Tibial nerve (tissue), 4 donors: ENCODE measurements around the gene SRXN1. TPM values are rescaled to one million over a fixed set of nuclear protein-coding genes. Genes with fewer than 3 reads are reported as not detected.

Experiments
- DNase-seq, 2 donors: peaks; one replicate each; pipeline ENCODE4 v3.0.0-alpha.2; 2019; ENCODE audit warnings: low spot score in 2 of 2
- H3K27ac ChIP-seq, 4 donors: fragments of 200-600 bp; sonication (generic) in 3 of 4; one replicate each; pipeline ENCODE4 v1.5.1; 2017 to 2019; ENCODE audit warnings: mild to moderate bottlenecking in 1 of 4
- H3K27me3 ChIP-seq, 2 donors: fragments of 200-600 bp; sonication (generic) in 1 of 2; one replicate each; pipeline versions ENCODE4 v1.5.1 to v1.6.0; 2017 to 2019
- H3K36me3 ChIP-seq, 3 donors: fragments of 200-600 bp; sonication (generic); one replicate each; pipeline ENCODE4 v1.5.1; 2018 to 2019
- H3K4me1 ChIP-seq, 4 donors: fragments of 200-600 bp; sonication (generic) in 3 of 4; one replicate each; pipeline ENCODE4 v1.5.1; 2017 to 2019
- H3K4me3 ChIP-seq, 4 donors: fragments of 200-600 bp; sonication (generic) in 3 of 4; one replicate each; pipeline ENCODE4 v1.5.1; 2017 to 2019; ENCODE audit warnings: mild to moderate bottlenecking in 1 of 4, moderate library complexity in 1 of 4
- H3K9me3 ChIP-seq, 4 donors: fragments of 200-600 bp; sonication (generic) in 3 of 4; one replicate each; pipeline ENCODE4 v1.5.1; 2017 to 2019
- EP300 ChIP-seq, 2 donors: sonication (generic); formaldehyde crosslinking; IDR thresholded peaks; one replicate each; pipeline ENCODE4 v1.6.1; 2017; ENCODE audit warnings: antibody characterized with exemption in 2 of 2, mild to moderate bottlenecking in 1 of 2
- POLR2A ChIP-seq, 2 donors: fragments of 450-650 bp; IDR thresholded peaks; one replicate each; pipeline ENCODE4 v1.6.1; 2017; ENCODE audit warnings: antibody characterized with exemption in 2 of 2, mild to moderate bottlenecking in 2 of 2, moderate library complexity in 2 of 2
- WGBS, 2 donors: methylation state at CpG; one replicate each; pipeline ENCODE4 v1.1.5; 2018; 5-methylcytosine and 5-hydroxymethylcytosine counted together
- total RNA-seq, 4 donors: library from RNA; depleted of rRNA; stranded (reverse); fragments of >200 nt; gene quantifications; one replicate each; pipeline ENCODE4 v1.1.0, GENCODE V29; 2016
- TF ChIP-seq, protein P1 (sequence below), 5 experiments: fragments of 200-600 bp in 3 of 5; fragments of 450-650 bp in 2 of 5; sonication (generic) in 3 of 5; IDR thresholded peaks; one replicate each; pipeline ENCODE4 v1.5.1; 2016 to 2019; ENCODE audit warnings: antibody characterized with exemption in 5 of 5, mild to moderate bottlenecking in 3 of 5, moderate library complexity in 2 of 5

The SRXN1 gene
- total RNA-seq, 4 donors from 2014 or later: 15.1 to 31.8 (median 19.5) TPM

DNA sequence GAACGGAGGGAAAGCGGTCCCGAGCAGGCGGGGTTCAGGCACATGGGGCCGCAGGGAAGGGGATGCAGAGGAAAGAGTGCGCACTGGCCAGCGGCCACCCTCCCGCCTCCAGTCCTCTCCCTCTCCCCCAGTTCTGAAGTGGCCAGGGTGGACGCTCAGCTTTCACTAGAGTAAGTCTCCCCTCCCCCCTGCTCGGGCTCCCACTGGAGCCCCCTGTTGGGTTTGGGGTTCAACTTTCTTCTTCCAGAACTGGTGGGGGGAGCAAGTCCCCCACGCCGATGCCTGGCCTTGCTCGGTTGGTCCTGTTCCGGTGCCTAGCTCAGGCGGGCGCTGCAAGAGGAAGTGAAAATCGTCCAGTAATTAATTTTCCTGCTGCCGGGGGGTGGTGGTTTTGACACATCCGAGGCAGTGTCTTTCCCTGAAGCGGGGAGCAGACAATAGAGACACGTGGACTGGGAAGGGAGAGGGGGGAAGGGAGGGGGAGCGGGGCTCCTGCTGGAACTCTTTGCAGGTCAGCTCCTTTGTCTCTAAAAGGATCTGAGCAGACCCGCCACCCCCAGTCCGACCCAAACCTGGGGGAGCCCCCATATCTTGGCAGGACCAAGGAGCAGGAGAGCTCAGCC is 23.4 kb upstream of the SRXN1 start:
- TF ChIP-seq EP300 (IDR thresholded peaks at IDR 0.05) (no peak), POLR2A (IDR thresholded peaks at IDR 0.05) (no peak)
- TF ChIP-seq, protein P1, sequence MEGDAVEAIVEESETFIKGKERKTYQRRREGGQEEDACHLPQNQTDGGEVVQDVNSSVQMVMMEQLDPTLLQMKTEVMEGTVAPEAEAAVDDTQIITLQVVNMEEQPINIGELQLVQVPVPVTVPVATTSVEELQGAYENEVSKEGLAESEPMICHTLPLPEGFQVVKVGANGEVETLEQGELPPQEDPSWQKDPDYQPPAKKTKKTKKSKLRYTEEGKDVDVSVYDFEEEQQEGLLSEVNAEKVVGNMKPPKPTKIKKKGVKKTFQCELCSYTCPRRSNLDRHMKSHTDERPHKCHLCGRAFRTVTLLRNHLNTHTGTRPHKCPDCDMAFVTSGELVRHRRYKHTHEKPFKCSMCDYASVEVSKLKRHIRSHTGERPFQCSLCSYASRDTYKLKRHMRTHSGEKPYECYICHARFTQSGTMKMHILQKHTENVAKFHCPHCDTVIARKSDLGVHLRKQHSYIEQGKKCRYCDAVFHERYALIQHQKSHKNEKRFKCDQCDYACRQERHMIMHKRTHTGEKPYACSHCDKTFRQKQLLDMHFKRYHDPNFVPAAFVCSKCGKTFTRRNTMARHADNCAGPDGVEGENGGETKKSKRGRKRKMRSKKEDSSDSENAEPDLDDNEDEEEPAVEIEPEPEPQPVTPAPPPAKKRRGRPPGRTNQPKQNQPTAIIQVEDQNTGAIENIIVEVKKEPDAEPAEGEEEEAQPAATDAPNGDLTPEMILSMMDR (IDR thresholded peaks at IDR 0.05): no peak
- Histone ChIP-seq H3K27me3 (peaks cover 0 to 86% of the 10 kb centered on the region in 2 donors), H3K4me3 (peak overlapping the region in 1 of 4 donors; percentile 14), H3K4me1 (peaks cover 0 to 22% (median 12%) of the 10 kb centered on the region in 4 donors), H3K36me3 (no peaks in the 10 kb centered on the region), H3K27ac (no peak overlapping the region), H3K9me3 (no peaks in the 10 kb centered on the region)
- WGBS, 2 donors: 1 to 2% methylated on average over 23 to 24 of the region's 24 CpGs
- no peak for DNase-seq

DNA sequence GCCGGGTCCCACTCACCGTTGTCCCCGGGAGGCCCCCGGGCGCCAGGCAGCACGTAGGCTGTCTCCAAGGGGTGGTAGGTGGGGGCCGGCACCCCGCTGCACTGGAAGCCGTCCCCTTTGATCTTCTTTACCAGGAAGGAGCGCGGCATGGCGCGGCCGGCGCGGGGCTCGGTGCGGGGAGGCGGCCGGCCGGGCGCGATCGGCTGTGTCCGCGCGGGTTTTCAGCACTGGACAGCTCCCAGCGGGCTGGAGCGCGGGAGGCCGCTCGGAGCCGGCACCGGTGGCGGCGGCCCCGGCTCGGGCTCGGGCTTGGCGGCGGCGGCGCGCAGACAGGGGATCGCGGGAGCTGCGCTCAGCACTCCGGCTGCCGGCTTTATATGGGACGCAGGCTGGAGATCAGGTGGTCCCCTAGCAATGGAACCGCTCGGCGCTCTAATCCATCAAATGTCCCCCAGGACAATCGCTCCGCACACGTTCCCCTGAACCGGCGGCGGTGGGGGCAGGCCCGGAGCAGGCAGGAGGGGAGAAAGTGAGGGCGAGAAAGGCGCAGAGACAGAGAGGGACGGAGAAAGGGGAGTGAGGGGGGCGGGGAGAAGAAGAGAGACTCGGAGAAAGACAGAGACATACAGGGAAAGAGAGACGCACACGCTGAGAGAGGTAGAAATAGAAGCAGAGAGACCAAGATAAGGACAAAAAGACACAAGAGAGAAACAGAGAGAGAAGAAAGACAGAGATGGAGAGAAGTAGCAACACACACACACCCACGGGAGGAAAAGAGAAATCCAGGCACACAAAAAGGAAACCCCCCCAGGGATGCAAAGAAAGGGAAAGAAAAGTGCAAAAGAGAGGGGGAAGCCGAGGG is 22.7 kb upstream of the SRXN1 start, which contains the start of gene SCRT2:
SCRT2 (minus strand) TSS at position 350 of the 862 bp plus-strand sequence; CDS start at position 149, 201 bp downstream.
- WGBS, 2 donors: 1 to 3% methylated on average over 59 to 60 of the region's 69 CpGs
- TF ChIP-seq EP300 (IDR thresholded peaks at IDR 0.05) (no peak), POLR2A (IDR thresholded peaks at IDR 0.05) (no peak)
- TF ChIP-seq, protein P1 (IDR thresholded peaks at IDR 0.05): no peak
- peak within 1 kb of the TSS in 1 of 4 donors; percentile 14 for H3K4me3 ChIP-seq
- no peaks in the 10 kb centered on the region for H3K9me3 ChIP-seq
- peak; percentile 51 to 63 for DNase-seq
- H3K4me1 ChIP-seq: peaks cover 0 to 22% (median 12%) of the 10 kb centered on the region in 4 donors
- H3K27ac ChIP-seq: no peak within 1 kb of the TSS
- no peaks in the 10 kb centered on the region for H3K36me3 ChIP-seq
- H3K27me3 ChIP-seq: peaks cover 0 to 86% of the 10 kb centered on the region in 2 donors

DNA sequence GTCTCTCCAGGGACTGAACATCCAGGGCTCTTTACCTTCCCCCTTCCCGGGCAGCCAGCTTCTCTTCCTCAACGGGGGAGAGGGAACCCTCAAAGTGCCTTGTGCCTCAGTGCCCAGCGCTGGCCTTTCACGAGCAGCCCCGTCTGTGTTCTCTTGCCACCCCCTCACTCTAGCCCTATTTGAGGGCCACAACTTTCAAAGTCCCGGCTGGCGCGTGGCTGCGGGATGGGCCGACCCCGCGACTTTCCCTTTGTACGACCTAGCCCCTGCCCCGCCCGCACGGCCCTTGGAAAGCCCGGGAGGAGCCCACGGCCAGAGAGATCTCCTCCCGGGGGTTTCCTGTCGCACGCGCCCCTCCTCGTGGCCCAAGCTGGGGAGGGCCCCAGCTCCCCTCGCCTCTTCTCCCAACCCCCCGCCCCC is 22.0 kb upstream of the SRXN1 start:
- TF ChIP-seq POLR2A (IDR thresholded peaks at IDR 0.05): no peak
- TF ChIP-seq EP300 (IDR thresholded peaks at IDR 0.05): no peak
- TF ChIP-seq, protein P1 (IDR thresholded peaks at IDR 0.05): no peak
- DNase-seq: no peak
- H3K4me1 ChIP-seq: peaks cover 0 to 22% (median 12%) of the 10 kb centered on the region in 4 donors
- no peak overlapping the region for H3K27ac ChIP-seq
- H3K27me3 ChIP-seq: peaks cover 0 to 86% of the 10 kb centered on the region in 2 donors
- WGBS, 2 donors: 5% methylated on average over 21 to 25 of the region's 25 CpGs
- H3K9me3 ChIP-seq: no peaks in the 10 kb centered on the region
- H3K4me3 ChIP-seq: peak overlapping the region in 1 of 4 donors; percentile 14
- H3K36me3 ChIP-seq: no peaks in the 10 kb centered on the region

DNA sequence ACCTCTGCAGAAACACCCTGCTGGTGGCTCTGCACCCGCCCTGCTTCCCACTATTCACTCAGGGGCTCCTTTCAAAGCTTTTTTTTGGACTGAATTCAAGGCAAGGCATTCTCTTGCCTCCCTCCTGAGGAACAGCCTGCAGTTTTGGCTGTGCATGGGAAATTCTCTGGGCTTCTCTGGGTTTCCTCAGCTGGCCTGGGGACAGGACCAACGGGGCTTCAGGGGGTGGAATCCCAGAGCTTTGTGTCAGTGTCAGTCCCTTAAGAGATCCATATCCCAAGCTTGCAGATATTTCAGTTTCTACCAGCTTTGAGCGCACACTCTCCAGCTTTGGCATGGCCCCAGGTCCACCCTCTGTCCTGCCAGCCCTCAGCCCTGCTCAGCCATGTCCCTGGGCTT is 20.6 kb upstream of the SRXN1 start:
- no peak for DNase-seq
- Histone ChIP-seq H3K27ac (no peak overlapping the region), H3K4me3 (no peak overlapping the region), H3K4me1 (peaks cover 0 to 22% (median 12%) of the 10 kb centered on the region in 4 donors), H3K36me3 (no peaks in the 10 kb centered on the region), H3K9me3 (no peaks in the 10 kb centered on the region), H3K27me3 (peaks cover 0 to 84% of the 10 kb centered on the region in 2 donors)
- TF ChIP-seq, protein P1 (IDR thresholded peaks at IDR 0.05): no peak
- no peak for TF ChIP-seq POLR2A (IDR thresholded peaks at IDR 0.05)
- no peak for TF ChIP-seq EP300 (IDR thresholded peaks at IDR 0.05)
- 42 to 63% methylated on average over 2 to 3 of the region's 3 CpGs for WGBS, 2 donors
